Naive thymus-derived CD4-positive, alpha-beta T cell (primary cell): ENCODE measurements around the gene KISS1. TPM values are rescaled to one million over a fixed set of nuclear protein-coding genes. Genes with fewer than 3 reads are reported as not detected.

Experiments used
- ATAC-seq: fragments of 150-1000 bp; cut with Tn5 transposase; 2 replicates; pipeline ENCODE4 v1.10.0; 2021; ENCODE audit warnings: mild to moderate bottlenecking, moderate library complexity
- CTCF ChIA-PET: fragments of 350-600 bp; sonication (Branson Sonifier 250); formaldehyde crosslinking; loops from one replicate; lab custom pipeline; 2021; ENCODE audit warnings: antibody characterized with exemption; lab: Charles Lee
- POLR2A ChIA-PET: fragments of 350-600 bp; sonication (Branson Sonifier 250); formaldehyde crosslinking; loops from one replicate; lab custom pipeline; 2021; ENCODE audit warnings: antibody characterized with exemption, inconsistent platforms; lab: Charles Lee
- DNase-seq, 9 donors: peaks; one replicate each; pipeline versions ENCODE4 v3.0.0 to v3.0.0-alpha.2; 2020 to 2022; ENCODE audit warnings: mixed read lengths in 1 of 9
- H3K27ac ChIP-seq: one replicate; pipeline ENCODE4 v1.7.0; 2013; ENCODE audit warnings: mild to moderate bottlenecking, low read depth, low read length, moderate library complexity
- H3K27me3 ChIP-seq, 2 donors: one replicate each; pipeline ENCODE4 v1.7.0; 2013; ENCODE audit warnings: low read length in 2 of 2, mild to moderate bottlenecking in 2 of 2, moderate library complexity in 2 of 2; ENCODE audit not compliant: control insufficient read depth in 2 of 2, insufficient read depth in 2 of 2
- H3K36me3 ChIP-seq, 3 experiments: 1 replicate in 2 of 3; 2 replicates in 1 of 3; pipeline ENCODE4 v1.7.0; 2013; ENCODE audit warnings: low read length in 3 of 3, mild to moderate bottlenecking in 3 of 3, moderate library complexity in 1 of 3; ENCODE audit not compliant: insufficient read depth in 3 of 3, control insufficient read depth in 2 of 3
- H3K4me1 ChIP-seq, 2 donors: one replicate each; pipeline ENCODE4 v1.7.0; 2013; ENCODE audit warnings: low read length in 2 of 2, mild to moderate bottlenecking in 2 of 2, moderate library complexity in 1 of 2; ENCODE audit not compliant: control insufficient read depth in 2 of 2, insufficient read depth in 2 of 2
- H3K4me3 ChIP-seq: 2 replicates; pipeline ENCODE4 v1.7.0; 2013; ENCODE audit warnings: mild to moderate bottlenecking, low read length
- H3K9me3 ChIP-seq, 3 experiments: 1 replicate in 2 of 3; 2 replicates in 1 of 3; pipeline ENCODE4 v1.7.0; 2013; ENCODE audit warnings: low read length in 3 of 3; ENCODE audit not compliant: control insufficient read depth in 2 of 3
- H3K27ac Mint-ChIP-seq, 9 donors: one replicate each; pipeline ENCODE4 v1.8.0; 2020 to 2022; ENCODE audit warnings: mixed read lengths in 9 of 9, mild to moderate bottlenecking in 8 of 9, moderate library complexity in 5 of 9, inconsistent platforms in 2 of 9
- H3K27me3 Mint-ChIP-seq, 5 donors: one replicate each; pipeline ENCODE4 v1.8.0; 2021 to 2022; ENCODE audit warnings: mixed read lengths in 5 of 5, mild to moderate bottlenecking in 1 of 5
- H3K36me3 Mint-ChIP-seq, 5 donors: one replicate each; pipeline ENCODE4 v1.8.0; 2020 to 2022; ENCODE audit warnings: mixed read lengths in 5 of 5, mild to moderate bottlenecking in 3 of 5, inconsistent platforms in 1 of 5
- H3K4me1 Mint-ChIP-seq, 7 donors: one replicate each; pipeline ENCODE4 v1.8.0; 2020 to 2022; ENCODE audit warnings: mixed read lengths in 7 of 7, mild to moderate bottlenecking in 3 of 7, inconsistent platforms in 1 of 7
- H3K4me3 Mint-ChIP-seq, 10 donors: one replicate each; pipeline ENCODE4 v1.8.0; 2020 to 2022; ENCODE audit warnings: mild to moderate bottlenecking in 10 of 10, mixed read lengths in 10 of 10, moderate library complexity in 6 of 10, inconsistent platforms in 2 of 10
- H3K9me3 Mint-ChIP-seq, 11 donors: one replicate each; pipeline ENCODE4 v1.8.0; 2020 to 2022; ENCODE audit warnings: mixed read lengths in 11 of 11, mild to moderate bottlenecking in 4 of 11, inconsistent platforms in 1 of 11, moderate library complexity in 1 of 11
- intact Hi-C, 2 donors: fragments of 100-400 bp; cut with micrococcal nuclease; formaldehyde crosslinking; loops; one replicate each; pipeline ENCODE4 v1.15.1; 2023
- polyA plus RNA-seq, 2 donors: library from polyadenylated mRNA; unstranded; fragments of 300-500 nt; fragmentation: Illumina TruSeq; gene quantifications; one replicate each; pipeline ENCODE4 v1.2.3, GENCODE V29; 2021
- total RNA-seq, 6 experiments: library from RNA in 5 of 6; stranded (reverse) in 5 of 6; gene quantifications; 1 replicate in 5 of 6; 2 replicates in 1 of 6; pipeline ENCODE4 v1.2.3 and lab custom pipeline; 2021 to 2026

The KISS1 gene
- total and polyA plus RNA-seq, 7 experiments from 2014 or later, result 0.61 TPM; not detected in 6

DNA sequence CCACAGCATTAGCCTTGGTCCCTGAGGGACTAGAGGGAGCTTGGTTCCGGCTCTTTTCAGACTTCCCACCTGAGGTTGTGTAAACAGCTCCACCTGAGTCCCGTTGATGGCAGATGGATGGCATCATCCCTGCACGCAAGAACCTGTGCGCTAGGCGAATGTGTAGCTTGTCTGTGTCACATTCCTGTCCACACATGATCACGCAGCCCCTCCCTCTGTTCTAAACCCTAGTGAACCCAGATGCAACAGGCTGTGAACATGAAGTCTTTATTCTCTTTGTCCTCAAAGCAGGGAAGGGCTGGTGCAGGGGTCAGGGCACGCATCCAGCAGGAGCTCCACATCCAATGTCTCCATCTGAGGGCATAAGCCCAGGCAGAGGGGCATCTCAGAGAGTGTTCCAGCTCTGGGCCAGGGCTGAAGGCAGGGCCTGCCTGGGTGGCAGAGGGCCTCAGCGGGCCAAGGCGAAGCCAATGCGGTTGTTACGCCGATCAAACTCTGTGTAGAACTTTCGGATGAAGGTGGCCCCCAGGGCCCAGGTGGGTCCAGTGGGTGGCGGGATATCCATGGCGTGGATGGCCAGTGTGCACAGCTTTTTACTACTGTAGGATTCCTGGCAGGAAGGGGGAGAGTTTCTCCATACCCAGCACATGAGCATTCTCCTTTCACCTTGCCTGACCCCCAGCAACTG lies 41.6 kb downstream of the KISS1 start:
- Mint-ChIP-seq H3K9me3 (peaks cover 0 to 2% (median 0%) of the 10 kb centered on the region in 11 donors), H3K27ac (no peak overlapping the region), H3K36me3 (no peaks in the 10 kb centered on the region), H3K4me1 (peaks cover 2 to 13% (median 9%) of the 10 kb centered on the region in 7 donors), H3K4me3 (peak overlapping the region in 3 of 10 donors; percentile 1 to 56 (median 10)), H3K27me3 (peaks cover 0 to 32% (median 0%) of the 10 kb centered on the region in 5 donors)
- Histone ChIP-seq H3K9me3 (no peaks in the 10 kb centered on the region), H3K4me3 (no peak overlapping the region), H3K27me3 (no peaks in the 10 kb centered on the region), H3K4me1 (peaks cover 4% of the 10 kb centered on the region in 2 donors), H3K27ac (no peak overlapping the region), H3K36me3 (peaks cover 0 to 5% (median 0%) of the 10 kb centered on the region in 3 experiments)
- ChIA-PET CTCF (interaction anchor here (1.3 kb wide), 1 partner anchor 209 kb away, joined by 5 read pairs; no protein-coding TSS in a partner anchor), POLR2A (interaction anchor here (1.0 kb wide), 1 partner anchor 209 kb away, joined by 3 read pairs; no protein-coding TSS in a partner anchor)
- no peak for ATAC-seq
- DNase-seq, result no peak
- intact Hi-C loops, result no loop called here

DNA sequence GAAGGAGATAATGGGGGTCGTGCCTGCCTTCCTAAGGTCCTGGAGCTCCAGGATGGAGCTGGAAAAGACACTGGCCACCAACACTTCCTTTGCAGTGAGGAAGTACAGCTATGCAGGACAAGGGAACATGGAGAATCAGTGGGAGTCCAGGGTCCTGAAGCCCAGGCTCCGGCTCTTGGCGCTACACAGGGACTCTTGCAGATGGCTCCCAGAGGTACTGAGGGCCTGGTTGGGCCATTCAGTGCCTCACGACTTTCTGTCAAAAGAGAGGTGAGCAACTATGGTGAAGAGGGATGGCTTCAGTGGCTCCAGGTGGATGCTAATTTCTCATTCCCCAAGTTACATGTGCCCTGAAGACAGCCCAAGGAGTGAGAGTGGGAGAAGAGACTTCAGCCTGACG lies 42.6 kb downstream of the KISS1 start:
- Mint-ChIP-seq H3K4me3 (peak overlapping the region in 2 of 10 donors; percentile 35 to 39), H3K9me3 (peaks cover 0 to 2% (median 0%) of the 10 kb centered on the region in 11 donors), H3K4me1 (peaks cover 2 to 17% (median 9%) of the 10 kb centered on the region in 7 donors), H3K27ac (peak overlapping the region in 1 of 9 donors; percentile 68), H3K27me3 (peaks cover 0 to 37% (median 0%) of the 10 kb centered on the region in 5 donors), H3K36me3 (no peaks in the 10 kb centered on the region)
- no peaks in the 10 kb centered on the region for H3K27me3 ChIP-seq
- H3K4me1 ChIP-seq, result peaks cover 4% of the 10 kb centered on the region in 2 donors
- ATAC-seq, result no peak
- H3K27ac ChIP-seq, result no peak overlapping the region
- intact Hi-C loops, result loop anchor here in 1 of 2 donors (2.0 kb wide), 1 partner anchor 653 kb away; no protein-coding TSS in a partner anchor
- H3K4me3 ChIP-seq, result no peak overlapping the region
- CTCF ChIA-PET, result no interaction called here
- peaks cover 0 to 5% (median 0%) of the 10 kb centered on the region in 3 experiments for H3K36me3 ChIP-seq
- no peak for DNase-seq
- POLR2A ChIA-PET, result no interaction called here
- no peaks in the 10 kb centered on the region for H3K9me3 ChIP-seq

DNA sequence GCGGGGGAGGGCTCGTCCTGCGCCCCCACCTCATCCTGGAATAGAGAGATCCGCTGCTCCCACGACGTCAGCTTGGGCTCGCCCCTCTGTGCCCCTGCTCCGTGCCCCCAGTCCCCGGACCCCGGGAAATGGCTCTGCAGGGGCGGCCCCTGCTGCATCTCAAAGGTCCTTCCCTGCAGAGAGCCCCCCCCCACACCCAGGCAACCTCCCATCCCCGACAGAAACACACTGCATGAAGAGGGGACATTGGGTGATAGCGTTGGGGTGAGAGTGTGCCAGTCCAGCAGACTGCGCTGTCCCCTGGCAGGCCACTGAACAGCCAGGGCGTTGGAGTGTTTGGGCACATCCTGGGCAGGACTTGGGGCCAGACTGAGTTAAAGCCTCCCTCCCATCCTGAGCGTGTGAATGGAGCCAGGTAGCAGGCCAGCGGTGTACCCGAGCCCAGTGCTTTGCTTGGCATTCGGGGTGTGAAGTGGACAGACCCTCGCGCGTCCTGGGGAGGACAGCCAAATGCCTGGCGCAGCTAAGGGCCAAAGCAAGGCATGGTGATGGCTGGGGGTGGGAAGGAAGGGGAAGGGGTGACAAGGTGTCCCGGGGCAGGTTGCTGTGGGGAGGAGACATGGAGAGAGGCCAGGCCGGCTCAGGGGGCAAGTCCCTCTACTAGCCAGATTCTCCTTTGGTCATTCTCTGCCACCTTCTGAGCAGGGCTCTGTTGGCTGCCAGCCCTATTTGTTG lies 43.8 kb downstream of the KISS1 start:
- DNase-seq, result no peak
- no peaks in the 10 kb centered on the region for H3K27me3 ChIP-seq
- Mint-ChIP-seq H3K9me3 (no peaks in the 10 kb centered on the region), H3K4me1 (peaks cover 2 to 17% (median 9%) of the 10 kb centered on the region in 7 donors), H3K36me3 (no peaks in the 10 kb centered on the region), H3K27ac (peak overlapping the region in 4 of 9 donors; percentile 41 to 77 (median 56)), H3K4me3 (peak overlapping the region; percentile 59 to 86 (median 76)), H3K27me3 (peaks cover 0 to 35% (median 0%) of the 10 kb centered on the region in 5 donors)
- no peak for ATAC-seq
- peaks cover 4% of the 10 kb centered on the region in 2 donors for H3K4me1 ChIP-seq
- peak overlapping the region; percentile 56 for H3K27ac ChIP-seq
- ChIA-PET CTCF (no interaction called here), POLR2A (no interaction called here)
- intact Hi-C loops, result loop anchor here in 1 of 2 donors (1.0 to 2.0 kb wide), 2 partner anchors 23 to 654 kb away; no protein-coding TSS in a partner anchor
- peaks cover 0 to 5% (median 0%) of the 10 kb centered on the region in 3 experiments for H3K36me3 ChIP-seq
- H3K9me3 ChIP-seq, result no peaks in the 10 kb centered on the region
- H3K4me3 ChIP-seq, result peak overlapping the region; percentile 39

DNA sequence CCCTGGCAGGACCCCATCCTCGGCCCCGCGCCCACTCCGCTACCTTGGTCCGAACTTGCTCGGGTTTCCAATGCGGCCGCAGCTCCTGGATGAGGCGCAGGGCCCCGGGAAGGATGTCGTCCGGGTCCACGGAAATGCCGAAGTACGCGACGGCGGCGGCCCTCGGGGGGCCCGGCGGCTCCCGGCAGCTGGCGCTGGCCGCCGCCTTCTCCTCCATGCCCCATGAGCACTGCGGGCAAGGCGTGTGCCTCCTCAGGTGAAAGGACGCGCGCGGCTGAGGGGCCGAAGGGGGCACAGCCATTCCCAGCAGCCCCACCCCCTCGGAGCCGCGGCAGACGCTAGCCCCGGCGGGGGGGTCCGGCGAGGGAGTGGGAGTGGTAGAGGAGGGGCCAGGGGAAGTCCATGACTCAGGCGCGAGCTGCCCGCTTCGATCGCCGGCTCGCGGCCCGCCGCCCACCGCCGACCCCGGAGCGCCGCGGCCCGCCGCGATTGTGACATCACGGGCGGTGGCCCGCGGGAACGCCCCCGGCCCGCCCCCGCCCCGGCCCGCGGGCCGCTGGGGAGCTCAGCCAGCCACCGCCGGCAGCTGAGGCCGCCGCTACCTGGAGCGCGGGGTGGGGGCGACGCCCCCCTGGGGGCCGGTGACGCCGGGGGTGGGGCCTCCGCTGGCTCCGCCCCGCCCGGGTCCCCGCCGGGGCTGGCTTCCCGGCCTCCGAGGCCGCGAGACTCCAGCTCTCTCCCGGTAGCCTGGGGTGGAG lies 44.6 kb downstream of the KISS1 start, which contains the start of gene ETNK2:
ETNK2 (minus strand) TSS at position 493 of the 758 bp plus-strand sequence; CDS start at position 301, 192 bp downstream.
- Histone ChIP-seq H3K27ac (peak within 1 kb of the TSS; percentile 72), H3K4me3 (peak within 1 kb of the TSS; percentile 63), H3K36me3 (peaks cover 0 to 5% (median 0%) of the 10 kb centered on the region in 3 experiments), H3K27me3 (no peaks in the 10 kb centered on the region), H3K9me3 (no peaks in the 10 kb centered on the region), H3K4me1 (peaks cover 4% of the 10 kb centered on the region in 2 donors)
- H3K9me3 Mint-ChIP-seq, result no peaks in the 10 kb centered on the region
- peak within 1 kb of the TSS in 5 of 9 donors; percentile 41 to 77 (median 56) for H3K27ac Mint-ChIP-seq
- ATAC-seq (peak; percentile 90), DNase-seq (peak; percentile 50 to 66 (median 58))
- ChIA-PET CTCF (no interaction called here), POLR2A (no interaction called here)
- intact Hi-C loops, result loop anchor here in 1 of 2 donors (1.0 to 2.0 kb wide), 2 partner anchors 22 to 655 kb away; no protein-coding TSS in a partner anchor
- no peaks in the 10 kb centered on the region for H3K36me3 Mint-ChIP-seq
- H3K27me3 Mint-ChIP-seq, result peaks cover 0 to 35% (median 0%) of the 10 kb centered on the region in 5 donors
- H3K4me1 Mint-ChIP-seq, result peaks cover 2 to 17% (median 9%) of the 10 kb centered on the region in 7 donors
- H3K4me3 Mint-ChIP-seq, result peak within 1 kb of the TSS; percentile 59 to 86 (median 76)

- H3K27ac Mint-ChIP-seq, result peak overlapping the region in 6 of 9 donors; percentile 17 to 82 (median 56)
These were observed 45.4 kb downstream of the KISS1 start for GRCh38 chr1:204150702-204151551.

More at GRCh38 chr1:204150702-204151551, 45.4 kb downstream of the KISS1 start:
- Mint-ChIP-seq H3K4me3 (peak overlapping the region; percentile 36 to 82 (median 70)), H3K27me3 (peaks cover 0 to 35% (median 0%) of the 10 kb centered on the region in 5 donors), H3K36me3 (no peaks in the 10 kb centered on the region), H3K4me1 (peaks cover 2 to 17% (median 9%) of the 10 kb centered on the region in 7 donors), H3K9me3 (no peaks in the 10 kb centered on the region)
- no peaks in the 10 kb centered on the region for H3K27me3 ChIP-seq
- H3K4me1 ChIP-seq, result peaks cover 4% of the 10 kb centered on the region in 2 donors
- no peaks in the 10 kb centered on the region for H3K9me3 ChIP-seq
- CTCF ChIA-PET, result no interaction called here
- DNase-seq (peak in 2 of 9 donors; percentile 22 to 25), ATAC-seq (peak; percentile 22)
- POLR2A ChIA-PET, result no interaction called here
- peak overlapping the region; percentile 63 for H3K4me3 ChIP-seq
- peak overlapping the region; percentile 72 for H3K27ac ChIP-seq
- intact Hi-C loops, result no loop called here
- peaks cover 0 to 5% (median 0%) of the 10 kb centered on the region in 3 experiments for H3K36me3 ChIP-seq
